Activated CD8-positive, alpha-beta T cell treated with anti-CD3 and anti-CD28 coated beads for 36 hours (primary cell): Measurements from ENCODE around the gene RAD21L1. TPM values are rescaled to one million over a fixed set of nuclear protein-coding genes. Genes with fewer than 3 reads are reported as not detected.
A peak's percentile ranks its signal among the peaks of the same experiment; 100 is the strongest.

Source experiments
- ATAC-seq: fragments of 200-7000 bp; cut with Tn5 transposase; one replicate; pipeline ENCODE4 v1.10.0; 2021; ENCODE audit warnings: mild to moderate bottlenecking, moderate library complexity
- CTCF ChIA-PET: fragments of 350-600 bp; sonication (Branson Sonifier 250); formaldehyde crosslinking; loops from one replicate; lab custom pipeline; 2021; ENCODE audit warnings: antibody characterized with exemption; lab: Charles Lee
- POLR2A ChIA-PET: fragments of 350-600 bp; sonication (Branson Sonifier 250); formaldehyde crosslinking; loops from one replicate; lab custom pipeline; 2021; ENCODE audit warnings: antibody characterized with exemption; lab: Charles Lee
- DNase-seq: peaks from one replicate; pipeline ENCODE4 v3.0.0-alpha.2; 2020
- H3K27ac Mint-ChIP-seq: one replicate; pipeline ENCODE4 v1.8.0; 2021; ENCODE audit warnings: mild to moderate bottlenecking, mixed read lengths
- H3K27me3 Mint-ChIP-seq: one replicate; pipeline ENCODE4 v1.8.0; 2021; ENCODE audit warnings: mixed read lengths
- H3K36me3 Mint-ChIP-seq: one replicate; pipeline ENCODE4 v1.8.0; 2021; ENCODE audit warnings: low read depth, mixed read lengths
- H3K4me1 Mint-ChIP-seq: one replicate; pipeline ENCODE4 v1.8.0; 2021; ENCODE audit warnings: low read depth, mixed read lengths
- H3K4me3 Mint-ChIP-seq: one replicate; pipeline ENCODE4 v1.8.0; 2021; ENCODE audit warnings: mild to moderate bottlenecking, moderate library complexity, mixed read lengths
- H3K9me3 Mint-ChIP-seq: one replicate; pipeline ENCODE4 v1.8.0; 2021; ENCODE audit warnings: mixed read lengths
- intact Hi-C: fragments of 100-400 bp; cut with micrococcal nuclease; formaldehyde crosslinking; loops from one replicate; pipeline ENCODE4 v1.10.0; 2022
- total RNA-seq, 2 experiments: library from RNA; stranded (reverse); gene quantifications; one replicate each; pipeline ENCODE4 v1.2.3, GENCODE V29; 2021
- TF ChIP-seq, protein P1 (sequence below): fragments of 200-600 bp; IDR thresholded peaks from one replicate; pipeline ENCODE4 v1.8.0; 2022; ENCODE audit warnings: antibody characterized with exemption, mild to moderate bottlenecking

RAD21L1 gene
- total RNA-seq, 2 experiments from 2014 or later: 0.18 to 0.25 TPM

DNA sequence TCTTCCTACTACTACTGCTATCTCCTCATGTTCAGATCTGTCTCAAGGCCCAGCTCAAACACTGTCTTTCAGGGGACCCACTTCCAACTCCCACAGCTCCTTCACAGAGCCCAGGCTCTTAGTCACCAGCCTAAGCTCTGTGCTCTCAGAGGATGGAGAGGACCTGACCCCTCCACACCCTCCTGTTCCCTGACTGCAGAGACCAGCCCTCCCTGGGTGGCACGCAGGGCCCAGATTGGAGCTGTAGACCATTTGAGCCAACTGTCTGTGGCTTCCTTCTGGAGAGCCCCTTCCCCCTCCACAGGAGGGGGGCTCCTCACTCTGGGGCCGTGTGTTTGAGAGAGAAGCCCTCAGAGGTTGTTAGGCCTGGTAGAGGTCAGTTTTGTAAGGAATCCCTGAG is 50.1 kb downstream of the RAD21L1 start:
- H3K4me3 Mint-ChIP-seq: no peak overlapping the region
- intact Hi-C loops: no loop called here
- ATAC-seq: no peak
- H3K27me3 Mint-ChIP-seq: no peaks in the 10 kb centered on the region
- peak overlapping the region; percentile 7 for H3K27ac Mint-ChIP-seq
- no peaks in the 10 kb centered on the region for H3K9me3 Mint-ChIP-seq
- peaks cover 36% of the 10 kb centered on the region for H3K4me1 Mint-ChIP-seq
- no peak for DNase-seq
- ChIA-PET POLR2A (no interaction called here), CTCF (interaction anchor here (1.1 to 1.4 kb wide), 2 partner anchors 9 to 63 kb away, joined by 3 to 5 read pairs; partner anchors contain the start of gene SNPH)
- TF ChIP-seq, protein P1, sequence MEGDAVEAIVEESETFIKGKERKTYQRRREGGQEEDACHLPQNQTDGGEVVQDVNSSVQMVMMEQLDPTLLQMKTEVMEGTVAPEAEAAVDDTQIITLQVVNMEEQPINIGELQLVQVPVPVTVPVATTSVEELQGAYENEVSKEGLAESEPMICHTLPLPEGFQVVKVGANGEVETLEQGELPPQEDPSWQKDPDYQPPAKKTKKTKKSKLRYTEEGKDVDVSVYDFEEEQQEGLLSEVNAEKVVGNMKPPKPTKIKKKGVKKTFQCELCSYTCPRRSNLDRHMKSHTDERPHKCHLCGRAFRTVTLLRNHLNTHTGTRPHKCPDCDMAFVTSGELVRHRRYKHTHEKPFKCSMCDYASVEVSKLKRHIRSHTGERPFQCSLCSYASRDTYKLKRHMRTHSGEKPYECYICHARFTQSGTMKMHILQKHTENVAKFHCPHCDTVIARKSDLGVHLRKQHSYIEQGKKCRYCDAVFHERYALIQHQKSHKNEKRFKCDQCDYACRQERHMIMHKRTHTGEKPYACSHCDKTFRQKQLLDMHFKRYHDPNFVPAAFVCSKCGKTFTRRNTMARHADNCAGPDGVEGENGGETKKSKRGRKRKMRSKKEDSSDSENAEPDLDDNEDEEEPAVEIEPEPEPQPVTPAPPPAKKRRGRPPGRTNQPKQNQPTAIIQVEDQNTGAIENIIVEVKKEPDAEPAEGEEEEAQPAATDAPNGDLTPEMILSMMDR: no peak
- H3K36me3 Mint-ChIP-seq: no peaks in the 10 kb centered on the region

DNA sequence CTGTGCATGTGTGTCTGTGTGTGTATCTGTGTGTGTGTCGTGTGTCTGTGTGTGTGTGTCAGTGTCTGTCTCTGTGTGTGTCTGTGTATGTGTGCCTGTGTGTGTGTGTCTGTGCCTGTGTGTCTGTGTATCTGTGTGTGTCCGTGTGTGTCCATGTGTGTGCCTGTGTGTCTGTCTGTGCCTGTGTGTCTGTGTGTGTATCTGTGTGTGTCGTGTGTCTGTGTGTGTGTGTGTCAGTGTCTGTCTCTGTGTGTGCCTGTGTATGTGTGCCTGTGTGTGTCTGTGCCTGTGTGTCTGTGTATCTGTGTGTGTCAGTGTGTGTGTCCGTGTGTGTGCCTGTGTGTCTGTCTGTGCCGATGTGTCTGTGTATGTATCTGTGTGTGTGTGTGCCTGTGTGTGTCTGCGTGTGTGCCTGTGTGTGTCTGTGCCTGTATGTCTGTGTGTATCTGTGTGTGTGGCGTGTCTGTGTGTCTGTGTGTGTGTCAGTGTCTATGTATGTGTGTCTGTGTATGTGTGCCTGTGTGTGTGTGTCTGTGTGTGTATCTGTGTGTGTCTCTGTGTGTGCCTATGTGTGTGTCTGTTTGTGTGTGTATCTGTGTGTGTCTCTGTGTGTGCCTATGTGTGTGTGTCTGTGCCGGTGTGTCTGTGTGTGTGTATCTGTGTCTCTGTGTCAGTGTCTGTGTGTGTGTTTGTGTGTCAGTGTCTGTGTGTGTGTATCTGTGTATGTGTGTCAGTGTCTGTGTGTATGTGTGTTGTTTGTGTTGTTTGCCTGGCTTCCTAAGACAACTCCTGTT is 51.9 kb downstream of the RAD21L1 start:
- Mint-ChIP-seq H3K27ac (no peak overlapping the region), H3K4me3 (no peak overlapping the region), H3K27me3 (no peaks in the 10 kb centered on the region), H3K4me1 (peaks cover 36% of the 10 kb centered on the region), H3K36me3 (no peaks in the 10 kb centered on the region), H3K9me3 (no peaks in the 10 kb centered on the region)
- ChIA-PET CTCF (no interaction called here), POLR2A (no interaction called here)
- intact Hi-C loops: no loop called here
- TF ChIP-seq, protein P1: no peak
- no peak for ATAC-seq
- no peak for DNase-seq

DNA sequence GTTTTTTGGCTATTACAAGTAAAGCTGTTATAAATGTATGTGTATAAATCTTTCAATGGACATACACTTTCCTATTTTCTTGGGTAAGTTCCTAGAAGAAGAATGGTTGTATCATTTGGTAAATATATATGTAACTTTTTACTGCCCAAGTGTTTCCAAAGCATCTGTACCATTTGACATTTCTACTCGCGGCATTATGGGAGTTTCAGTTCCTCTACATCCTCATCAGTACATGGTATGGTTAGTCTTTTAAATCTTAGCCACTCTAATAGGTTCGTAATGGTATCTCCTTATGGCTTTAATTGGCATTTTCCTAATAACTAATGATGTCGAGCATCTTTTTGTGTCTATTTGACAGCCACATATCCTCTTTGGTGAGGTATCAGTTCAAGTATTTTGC is 53.1 kb downstream of the RAD21L1 start:
- DNase-seq (no peak), ATAC-seq (no peak)
- no peak overlapping the region for H3K27ac Mint-ChIP-seq
- no peaks in the 10 kb centered on the region for H3K36me3 Mint-ChIP-seq
- ChIA-PET POLR2A (no interaction called here), CTCF (interaction anchor here (1.3 kb wide), 1 partner anchor 66 kb away, joined by 3 read pairs; no protein-coding TSS in a partner anchor)
- H3K4me3 Mint-ChIP-seq: no peak overlapping the region
- TF ChIP-seq, protein P1: no peak
- H3K9me3 Mint-ChIP-seq: no peaks in the 10 kb centered on the region
- peaks cover 34% of the 10 kb centered on the region for H3K4me1 Mint-ChIP-seq
- intact Hi-C loops: no loop called here
- H3K27me3 Mint-ChIP-seq: no peaks in the 10 kb centered on the region

DNA sequence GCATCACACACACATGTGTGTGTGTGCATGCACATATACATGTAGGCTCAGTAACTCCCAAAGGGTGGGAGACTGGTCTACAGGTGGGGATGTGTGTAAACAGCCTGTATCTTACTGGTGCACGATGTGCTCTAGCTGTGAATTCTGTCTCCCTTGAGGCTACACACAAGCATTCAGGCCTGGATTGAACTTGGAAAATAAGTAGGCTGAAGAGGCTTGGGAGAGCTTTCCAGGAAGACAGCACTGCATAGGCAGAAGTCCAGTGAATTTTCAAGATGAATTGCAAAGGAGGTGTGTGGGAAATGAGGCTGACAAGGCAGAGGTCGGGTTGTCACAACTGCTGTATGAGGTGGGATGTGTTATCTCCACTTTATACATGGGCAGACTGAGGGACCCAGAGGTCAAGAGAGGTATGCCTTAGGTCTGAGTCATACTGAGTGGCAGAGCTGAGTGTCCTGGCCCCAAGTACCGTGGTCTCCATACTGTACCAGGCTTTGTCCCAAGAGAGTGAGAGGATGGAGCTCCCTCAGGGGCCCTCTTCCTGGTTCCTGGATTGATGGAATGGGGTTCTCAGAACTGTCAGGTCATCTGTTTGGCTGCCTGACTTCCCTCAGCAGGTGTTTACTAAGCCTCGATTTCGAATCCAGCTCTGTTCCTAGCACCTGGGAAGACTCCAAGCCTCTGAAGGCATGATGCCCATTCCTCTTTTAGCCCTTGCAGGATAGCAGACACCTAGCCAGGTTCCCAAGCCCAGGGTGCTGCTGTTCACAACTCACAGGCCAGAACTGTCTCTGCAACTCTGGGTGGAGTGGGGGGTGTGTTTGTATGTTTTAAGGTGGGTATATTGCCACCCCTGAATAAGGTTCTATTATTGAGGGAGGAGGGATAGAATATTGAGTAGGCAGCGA is 54.6 kb downstream of the RAD21L1 start:
- peaks cover 45% of the 10 kb centered on the region for H3K4me1 Mint-ChIP-seq

More for the DNA sequence above, 54.6 kb downstream of the RAD21L1 start:
- TF ChIP-seq, protein P1: no peak
- POLR2A ChIA-PET: interaction anchor here (0.7 to 2.5 kb wide), 5 partner anchors 9 to 17 kb away, joined by 3 to 15 read pairs (median 4); partner anchors contain the start of gene SNPH
- intact Hi-C loops: no loop called here
- no peak overlapping the region for H3K27ac Mint-ChIP-seq
- CTCF ChIA-PET: interaction anchor here (0.9 to 3.1 kb wide), 6 partner anchors 10 to 323 kb away, joined by 3 to 12 read pairs (median 5); partner anchors contain the start of gene SNPH
- no peaks in the 10 kb centered on the region for H3K9me3 Mint-ChIP-seq
- no peak overlapping the region for H3K4me3 Mint-ChIP-seq
- ATAC-seq (no peak), DNase-seq (no peak)
- H3K36me3 Mint-ChIP-seq: no peaks in the 10 kb centered on the region
- H3K27me3 Mint-ChIP-seq: no peaks in the 10 kb centered on the region
